Activated gamma-delta T cell (primary cell): ENCODE results near the gene NHS.
"Not testable (repeated sequence)": the region's sequence is repeated elsewhere in the genome, so short reads cannot be mapped to it uniquely, and the experiment has no call there.

ENCODE experiments used
- DNase-seq: peaks from one replicate; lab custom pipeline; 2025; lab: John Stamatoyannopoulos, UW

The NHS gene

DNA sequence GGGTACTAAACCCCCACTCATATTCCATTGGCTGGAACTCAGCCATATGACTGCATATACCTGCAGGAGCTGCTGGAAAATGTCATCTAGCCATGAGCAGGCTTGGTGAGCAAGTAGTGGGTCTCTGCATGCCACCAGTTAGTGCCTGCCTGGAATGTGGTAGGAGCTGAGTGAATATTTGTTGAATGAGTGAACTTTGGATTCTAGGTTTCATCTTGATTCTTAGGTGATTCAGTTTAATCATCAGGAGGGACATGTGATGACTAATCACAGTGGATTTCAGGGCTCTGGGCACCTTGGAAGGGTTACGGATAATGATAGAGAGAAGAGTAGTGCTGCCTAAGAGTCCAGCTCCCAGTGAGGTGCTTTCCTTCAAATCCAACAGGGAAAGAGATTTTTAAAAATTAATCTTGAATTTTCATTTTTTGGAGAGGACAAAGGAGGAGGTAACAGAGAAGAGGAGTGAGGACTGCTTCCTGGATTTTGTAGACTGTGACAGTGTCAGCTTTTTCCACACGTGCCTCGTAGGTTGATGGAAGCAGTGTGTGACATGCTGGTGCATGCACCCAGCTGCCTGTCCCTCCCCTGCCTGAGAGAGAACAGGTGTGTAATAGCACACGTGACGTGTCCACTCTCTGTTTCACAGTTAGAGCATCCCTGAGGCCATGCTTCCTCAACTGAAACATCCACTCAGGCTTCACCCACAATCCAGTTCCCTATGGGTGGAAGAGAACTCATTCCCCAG, 30.4 kb downstream of the NHS start:
- no peak for DNase-seq

DNA sequence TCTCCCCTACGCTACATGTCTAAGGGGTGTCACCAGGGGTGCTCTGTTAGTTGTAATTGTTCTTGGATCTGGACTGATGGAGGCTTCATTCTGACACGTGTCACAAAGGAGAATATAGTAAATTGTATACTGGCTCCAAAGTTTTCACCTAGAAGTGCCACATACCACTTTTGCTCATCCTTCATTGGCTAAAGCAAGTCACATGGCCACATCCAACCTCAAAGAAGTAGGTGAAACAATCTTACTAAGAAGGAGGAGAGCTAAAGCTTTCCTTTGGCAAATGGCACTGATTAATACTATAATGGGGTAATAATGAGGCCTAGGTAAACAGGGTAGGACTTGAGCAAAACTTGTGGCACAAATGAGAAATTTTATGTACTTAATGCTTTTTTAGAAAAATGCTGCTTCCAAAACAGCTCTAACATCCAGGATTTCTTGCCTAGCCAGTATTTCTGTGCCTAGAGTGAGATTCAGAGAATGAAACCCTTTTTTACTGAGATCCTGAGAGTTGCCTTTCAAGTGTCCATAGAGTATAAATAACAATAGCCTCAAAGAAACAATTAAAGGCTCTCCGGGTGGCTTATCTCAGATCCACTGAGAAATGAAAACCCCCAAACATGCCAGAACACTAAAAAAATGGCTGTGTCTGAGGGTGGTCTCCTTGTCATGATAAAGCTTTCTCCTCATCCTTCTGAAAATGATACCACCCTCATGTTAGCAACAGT, 34.7 kb downstream of the NHS start:
- DNase-seq: no peak

DNA sequence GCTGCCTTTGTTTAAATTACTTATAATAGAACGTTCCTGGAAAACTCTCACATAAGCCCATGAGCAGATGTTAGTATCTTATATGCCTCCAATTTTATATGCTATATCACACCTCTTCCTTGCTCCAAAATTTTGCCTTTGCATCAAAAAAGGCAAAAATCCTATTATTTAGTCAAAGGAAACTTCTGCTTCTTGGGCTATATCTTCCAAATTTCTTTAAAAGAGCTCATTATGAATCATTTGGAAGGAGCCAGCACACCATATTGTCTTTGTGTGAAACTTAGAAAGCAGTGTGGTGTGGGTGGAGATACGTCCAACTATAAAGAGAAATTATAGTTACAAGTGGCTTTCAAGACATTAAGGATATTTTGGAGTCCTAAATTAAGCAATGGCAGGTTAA, 35.7 kb downstream of the NHS start:
- DNase-seq: no peak

DNA sequence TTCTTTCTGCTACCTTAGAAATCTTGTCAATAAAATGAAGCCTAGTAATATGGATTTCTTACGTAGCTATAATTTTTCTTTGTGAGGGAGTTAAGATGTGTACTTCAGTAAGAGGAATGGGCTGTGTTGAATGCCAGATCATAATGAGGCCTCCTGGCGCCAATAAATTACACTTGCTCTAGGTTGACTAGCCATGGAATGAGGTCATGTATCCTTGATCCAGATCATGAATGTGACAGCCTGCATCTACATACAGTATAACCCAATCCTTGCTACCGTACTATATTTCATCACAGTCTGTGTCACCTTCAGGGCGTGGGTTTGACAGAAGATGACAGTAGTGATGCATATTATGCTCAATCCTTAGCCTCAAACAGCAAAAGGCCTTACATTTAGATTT, 36.2 kb downstream of the NHS start:
- no peak for DNase-seq

DNA sequence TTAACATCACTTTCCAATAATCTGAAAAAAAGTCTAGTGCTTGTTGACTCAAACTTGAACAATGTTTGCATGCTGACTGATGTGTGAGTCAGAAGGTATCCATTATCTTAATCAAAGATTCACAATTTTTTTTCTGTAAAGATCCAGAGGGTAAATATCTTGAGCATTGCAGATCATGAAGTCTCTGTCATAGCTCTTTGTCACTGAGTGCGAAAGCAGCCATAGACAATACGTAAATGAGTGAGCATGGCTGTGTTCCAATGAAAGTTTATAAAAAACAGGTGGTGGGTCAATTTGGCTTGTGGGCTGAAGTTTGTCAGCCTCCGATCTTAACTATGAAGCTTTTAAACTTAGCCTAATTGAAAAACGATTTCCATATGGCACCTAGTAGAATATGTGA, 37.7 kb downstream of the NHS start:
- DNase-seq: no peak

DNA sequence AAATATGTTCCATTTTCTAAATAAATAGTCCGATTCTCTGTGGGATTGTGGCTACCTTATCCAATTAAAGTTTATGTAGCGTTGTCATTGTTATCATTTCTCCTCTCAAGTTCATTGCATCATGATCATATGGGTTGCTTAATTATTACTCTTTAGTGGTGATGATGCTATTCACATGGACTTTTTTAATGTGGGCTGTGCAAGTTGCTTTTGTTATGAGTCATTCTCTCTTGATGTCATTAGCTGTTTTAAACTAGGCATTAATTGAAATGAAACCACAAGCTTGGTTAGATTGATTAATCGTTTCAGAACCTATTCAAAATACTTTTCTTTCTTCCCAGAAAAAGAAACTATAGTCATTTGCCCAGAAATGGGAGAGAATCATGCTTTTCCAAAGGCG, 38.2 kb downstream of the NHS start:
- DNase-seq: no peak

DNA sequence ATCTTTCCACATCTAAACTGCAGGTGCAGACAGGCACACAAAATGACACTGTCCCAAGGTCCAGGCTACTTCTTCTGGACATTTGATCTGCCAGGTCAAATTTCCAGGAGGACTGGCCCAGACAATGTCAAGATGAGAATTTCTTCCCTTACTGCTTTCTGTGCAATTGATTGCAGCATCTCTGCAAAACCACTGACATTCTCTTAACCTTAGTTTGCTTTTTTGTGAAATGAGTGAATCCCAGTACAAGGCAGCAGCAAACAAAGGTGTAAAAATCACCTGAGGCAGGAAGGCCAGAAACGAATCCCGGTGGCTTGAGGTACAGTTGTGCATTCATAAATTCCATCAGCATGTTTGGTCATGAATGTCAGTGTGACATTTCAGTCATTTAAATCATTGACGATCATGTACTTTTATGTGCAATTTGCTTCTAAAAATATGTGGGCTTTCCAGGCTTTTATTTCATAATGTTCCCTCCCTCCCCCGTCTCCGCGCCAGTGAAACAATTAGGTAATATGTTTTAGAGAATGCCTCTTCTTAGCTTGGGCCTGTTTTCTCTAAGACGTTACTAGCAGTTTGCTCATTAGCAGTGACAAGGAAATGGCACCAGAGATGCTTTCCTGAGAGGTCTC, 39.1 kb downstream of the NHS start:
- no peak for DNase-seq

DNA sequence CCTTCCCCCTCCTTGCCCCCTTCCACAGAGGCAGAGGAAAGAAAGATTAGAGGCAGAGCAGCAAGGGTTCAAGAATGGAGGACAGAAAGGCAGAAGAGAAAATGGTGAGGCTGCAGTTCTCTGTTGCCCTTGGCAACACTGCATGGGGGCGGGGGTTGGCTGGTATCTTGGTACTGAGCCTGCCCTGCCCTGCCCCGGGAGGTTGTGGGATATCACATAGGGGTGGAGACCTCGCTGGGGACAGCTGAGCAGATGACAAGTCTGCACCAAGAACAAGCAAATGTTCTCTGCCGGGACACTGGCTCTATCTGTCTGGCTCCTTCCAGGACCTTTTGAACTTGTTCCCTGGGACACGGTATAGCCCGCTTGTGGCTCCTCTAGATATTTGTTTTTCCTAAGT, 39.8 kb downstream of the NHS start:
- DNase-seq: no peak

DNA sequence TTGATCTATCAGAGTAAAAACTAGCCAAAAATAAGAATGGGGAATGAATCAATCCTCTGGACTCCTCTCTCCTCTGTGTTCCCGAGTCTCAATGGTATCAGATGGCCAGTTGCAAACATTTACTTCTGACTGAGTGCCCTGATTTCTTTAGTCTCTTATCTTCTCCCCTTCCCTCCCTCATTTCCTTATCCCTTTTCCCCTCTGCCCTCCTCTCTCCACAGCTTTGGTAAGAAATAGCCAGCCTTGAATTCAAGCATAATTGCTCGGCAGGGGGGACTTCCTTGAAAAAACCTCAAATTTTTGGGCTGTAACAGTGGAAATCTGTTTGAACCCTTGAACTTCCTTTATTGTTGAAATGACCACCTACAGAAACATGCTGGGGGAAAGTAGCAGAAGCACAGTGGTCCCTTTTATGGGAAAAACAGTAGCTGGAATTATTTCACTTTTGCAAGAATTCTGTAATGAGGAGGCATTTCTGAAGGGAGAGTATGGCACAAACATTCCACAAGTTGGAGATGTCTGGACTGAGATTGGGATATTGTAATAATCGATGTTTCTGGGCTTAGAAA, 40.3 kb downstream of the NHS start:
- DNase-seq: no peak

DNA sequence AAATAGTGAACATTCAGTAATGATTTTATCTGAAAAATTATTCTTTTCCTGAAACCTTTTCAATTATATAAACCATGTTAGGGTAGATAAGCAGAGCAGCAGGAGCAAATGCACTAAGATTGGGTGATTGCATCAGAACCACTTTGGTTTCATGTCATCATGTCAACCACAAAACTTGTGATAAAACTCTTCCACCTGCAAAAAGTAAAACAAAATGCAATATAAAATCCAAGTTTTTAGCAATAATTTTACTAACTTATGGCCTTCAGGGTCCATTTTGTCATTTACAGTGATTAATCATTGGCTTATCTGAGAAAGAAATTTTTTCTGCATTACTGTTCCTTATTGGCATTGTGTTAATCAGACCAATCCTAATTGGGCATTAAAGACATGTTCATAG, 42.4 kb downstream of the NHS start:
- no peak for DNase-seq

DNA sequence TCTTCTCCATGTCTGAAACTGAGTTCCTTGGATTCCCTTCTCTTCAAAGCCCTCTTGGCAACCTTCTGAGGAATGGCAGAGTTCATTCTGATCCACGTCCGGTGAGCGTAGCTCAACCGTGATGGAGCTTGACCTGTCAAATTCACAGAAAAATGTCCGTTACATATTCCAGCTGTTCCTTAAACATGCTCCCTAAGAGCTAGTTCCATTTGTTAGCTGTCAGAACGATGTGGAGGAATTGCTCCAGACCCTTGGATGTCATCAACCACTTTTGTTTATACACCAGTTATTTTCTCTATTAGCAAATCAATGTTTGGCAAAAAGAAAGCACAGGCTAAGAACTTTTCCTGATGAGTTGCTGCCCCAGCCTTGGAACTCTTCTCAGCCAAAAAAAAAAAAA, 50.1 kb downstream of the NHS start:
- DNase-seq: no peak

DNA sequence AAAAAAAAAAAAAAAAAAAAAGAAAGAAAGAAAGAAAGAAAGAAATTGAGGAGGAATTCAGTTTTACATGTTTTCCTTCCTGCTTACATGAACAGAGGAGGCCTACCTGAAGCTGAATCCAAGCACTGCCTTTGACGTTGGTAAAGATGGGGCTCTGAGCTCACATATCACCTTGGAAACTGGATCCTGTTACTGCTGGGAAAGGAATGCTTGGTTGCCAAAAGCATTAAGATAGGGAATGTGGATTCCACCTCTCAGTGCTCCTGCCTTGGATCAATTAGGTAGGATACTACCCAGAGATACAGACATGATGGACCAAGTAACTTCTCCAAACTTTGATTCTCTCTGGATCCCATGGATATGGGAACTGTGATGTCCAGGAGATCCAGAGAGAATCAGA, 50.6 kb downstream of the NHS start:
- no peak for DNase-seq

DNA sequence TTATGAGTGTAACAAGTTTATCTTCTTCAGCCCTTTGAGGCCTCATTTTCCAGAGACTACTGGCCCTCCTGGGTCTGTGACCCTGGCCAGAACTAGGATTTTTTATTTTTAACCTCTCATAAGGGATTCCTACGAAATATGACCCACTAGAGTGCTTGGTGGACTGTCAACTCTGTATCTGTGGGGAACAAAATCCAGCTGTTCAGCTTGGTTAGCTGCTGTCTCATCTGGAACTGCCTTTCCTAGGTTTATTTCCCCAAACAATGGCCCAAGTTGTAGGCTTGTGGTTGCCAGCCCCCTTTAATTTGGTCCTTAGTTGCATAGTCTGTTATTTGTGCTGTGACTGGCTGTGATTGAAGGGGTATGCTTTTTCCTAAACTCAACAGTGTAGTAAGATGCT, 56.2 kb downstream of the NHS start:
- DNase-seq: no peak

DNA sequence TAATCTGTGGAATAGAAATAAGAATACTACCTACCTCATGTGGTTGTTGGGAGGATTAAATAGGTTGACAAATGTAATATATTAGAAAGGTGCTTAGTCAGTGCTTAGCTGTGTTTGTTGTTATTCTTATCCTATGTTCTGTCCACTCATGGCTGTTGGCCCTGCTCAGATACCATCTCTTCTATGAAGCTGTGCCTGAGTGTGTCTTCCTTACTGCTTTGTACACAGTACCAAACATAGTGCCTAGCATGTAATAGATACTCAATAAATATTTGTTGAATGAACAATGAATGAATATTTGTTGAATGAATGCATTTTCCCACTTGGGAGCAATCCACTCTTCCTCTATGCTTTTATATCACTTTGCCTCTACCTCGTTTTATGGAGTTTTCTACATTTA, 57.2 kb downstream of the NHS start:
- DNase-seq: no peak

DNA sequence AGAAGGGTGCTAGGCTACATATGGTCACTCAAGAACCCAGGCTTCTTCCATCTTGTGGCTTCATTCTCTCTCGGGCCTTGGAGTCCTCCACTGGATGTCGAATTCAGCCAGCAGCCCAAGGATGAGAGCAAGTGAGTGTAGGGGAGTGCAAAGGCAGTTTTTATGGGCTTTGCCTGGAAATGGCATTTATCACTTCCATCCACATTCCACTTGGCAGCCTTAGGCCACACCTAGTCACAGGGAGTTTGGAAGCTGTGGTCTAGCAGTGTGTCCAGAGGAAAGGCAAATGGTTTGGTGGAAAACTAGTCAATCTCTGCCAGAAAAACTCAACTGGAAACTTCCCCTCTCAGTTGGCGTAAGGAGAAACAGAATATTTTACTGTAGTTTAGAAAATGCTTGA, 59.0 kb downstream of the NHS start:
- no peak for DNase-seq

DNA sequence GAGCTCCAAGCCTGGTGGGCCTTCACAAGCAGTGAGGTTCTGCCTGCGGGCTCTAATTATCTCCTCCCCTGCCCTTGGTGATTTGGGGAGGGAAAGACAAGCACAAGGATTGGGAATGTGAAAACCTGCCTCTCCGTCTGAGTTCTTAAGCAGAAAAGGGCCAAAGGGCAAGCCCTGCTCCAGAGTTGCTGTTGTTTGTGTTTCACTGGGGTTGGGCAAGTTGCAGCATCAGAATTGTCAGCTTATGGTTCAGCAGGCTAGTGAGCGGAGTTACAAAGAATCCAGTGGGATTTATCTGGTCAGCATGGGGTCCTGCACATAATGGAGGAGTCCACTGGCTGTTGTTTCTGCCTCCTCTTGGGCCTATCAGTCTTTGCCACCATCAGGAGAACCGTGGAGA, 60.5 kb downstream of the NHS start:
- no peak for DNase-seq

DNA sequence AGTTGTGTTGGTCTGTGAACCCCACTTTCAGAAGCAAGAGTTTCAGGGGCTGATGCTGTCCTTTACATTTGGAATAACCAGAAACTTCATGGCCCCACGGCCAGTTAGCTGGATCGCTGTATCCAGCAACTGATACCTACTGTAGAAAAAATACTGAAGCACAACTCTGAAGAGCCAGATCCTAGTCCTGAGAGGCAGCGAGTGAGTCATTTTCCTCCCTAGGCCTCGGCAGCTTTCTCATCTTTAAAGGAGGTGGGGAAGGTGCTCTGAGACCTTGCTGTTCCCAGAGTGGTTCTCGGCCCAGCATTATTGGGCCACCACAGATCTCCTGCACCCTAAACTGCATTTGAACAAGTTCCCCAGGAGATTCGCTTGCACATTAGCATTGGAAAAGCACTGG, 63.2 kb downstream of the NHS start:
- DNase-seq: no peak

DNA sequence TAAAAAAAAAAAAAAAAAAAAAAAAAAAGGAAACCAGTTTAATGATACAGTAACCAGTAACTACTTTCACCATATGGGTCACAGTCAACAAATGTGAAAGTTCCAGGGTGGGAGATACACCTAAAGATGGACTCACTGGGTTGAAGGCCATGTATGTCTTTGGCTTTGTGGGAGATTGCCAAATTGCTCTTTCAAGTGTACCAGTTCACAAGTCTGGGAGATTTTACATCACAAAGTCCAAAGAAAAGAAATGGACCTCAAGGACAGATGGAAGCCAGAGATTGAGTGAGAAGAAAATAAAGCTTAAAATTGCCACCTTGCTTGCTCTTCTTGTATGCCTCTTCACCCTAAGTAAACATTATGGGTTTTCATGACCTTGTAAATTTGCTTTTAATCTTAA, 65.3 kb downstream of the NHS start:
- no peak for DNase-seq

DNA sequence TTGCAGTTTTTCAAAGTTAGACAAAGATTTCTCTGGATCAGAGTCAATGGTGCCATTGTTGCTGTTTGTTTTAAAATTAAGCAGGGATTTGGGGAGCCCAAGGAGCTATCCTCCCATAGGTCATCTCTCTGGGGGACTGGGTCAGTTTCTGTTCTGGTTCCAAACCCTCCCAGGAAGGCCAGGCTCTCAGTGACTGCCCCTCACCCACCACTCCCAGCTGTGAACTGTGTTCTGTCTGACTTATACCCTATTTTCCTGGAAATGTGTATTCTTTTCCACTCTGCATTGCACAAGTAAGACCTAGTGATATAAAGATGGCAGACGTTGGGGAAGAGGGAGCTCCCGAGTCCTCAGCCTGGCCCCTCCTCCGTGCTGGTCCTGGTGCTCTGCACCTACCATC, 65.8 kb downstream of the NHS start:
- no peak for DNase-seq

DNA sequence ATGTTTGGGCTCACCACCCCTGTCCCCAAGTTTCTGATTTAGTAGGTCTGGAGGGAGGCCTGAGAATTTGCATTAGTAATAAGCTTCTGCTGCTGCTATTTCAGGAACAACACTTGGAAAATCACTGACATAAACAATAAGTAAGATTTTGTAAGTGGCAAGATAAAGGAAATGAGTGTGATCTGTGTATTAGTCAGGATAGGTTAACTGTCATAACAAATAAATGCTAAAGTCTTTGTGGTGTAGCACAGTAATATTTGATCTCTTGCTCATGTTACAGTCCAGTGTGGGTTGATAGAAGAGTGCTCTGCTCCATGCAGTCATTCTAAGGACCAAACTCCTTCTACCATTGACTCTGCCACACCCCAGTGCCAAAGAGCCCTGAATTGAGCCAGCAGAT, 67.0 kb downstream of the NHS start:
- no peak for DNase-seq

DNA sequence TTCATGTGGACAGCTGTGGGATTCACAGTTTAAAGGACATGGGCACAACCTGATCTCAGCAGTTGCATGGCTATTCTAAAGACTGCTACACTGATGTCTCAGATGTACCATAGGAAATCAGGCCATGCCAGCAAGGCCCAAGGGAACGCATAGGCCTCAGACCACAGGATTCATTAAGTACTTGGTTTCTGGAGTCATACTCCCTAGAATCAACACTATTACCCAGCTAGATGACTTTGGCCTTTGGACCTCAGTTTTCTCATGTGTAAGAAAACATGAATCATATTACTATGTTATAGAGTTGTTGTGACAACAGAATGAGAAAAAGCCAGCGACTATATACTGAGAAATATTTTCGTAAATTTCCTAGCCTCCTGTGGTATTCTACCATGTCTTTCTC, 67.9 kb downstream of the NHS start:
- DNase-seq: no peak

DNA sequence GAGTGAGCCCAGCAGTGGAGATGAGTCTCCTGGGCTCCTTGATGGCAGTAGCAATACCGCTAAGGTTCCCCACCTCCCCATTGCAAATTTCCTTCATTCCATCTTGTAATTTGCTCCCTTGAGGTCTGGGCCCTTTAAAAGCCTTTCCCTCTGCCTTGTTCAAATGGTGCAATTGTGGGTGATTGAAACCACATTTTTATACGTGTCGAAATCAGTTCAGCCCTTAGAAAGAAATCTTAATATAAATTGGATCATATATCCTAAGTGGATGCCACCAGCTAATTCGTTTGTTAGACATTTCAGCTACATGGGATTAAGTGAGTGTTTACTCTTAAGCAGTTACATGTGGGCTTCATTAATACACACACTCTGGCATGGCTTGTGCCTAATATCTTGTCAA, 68.6 kb downstream of the NHS start:
- DNase-seq: no peak

DNA sequence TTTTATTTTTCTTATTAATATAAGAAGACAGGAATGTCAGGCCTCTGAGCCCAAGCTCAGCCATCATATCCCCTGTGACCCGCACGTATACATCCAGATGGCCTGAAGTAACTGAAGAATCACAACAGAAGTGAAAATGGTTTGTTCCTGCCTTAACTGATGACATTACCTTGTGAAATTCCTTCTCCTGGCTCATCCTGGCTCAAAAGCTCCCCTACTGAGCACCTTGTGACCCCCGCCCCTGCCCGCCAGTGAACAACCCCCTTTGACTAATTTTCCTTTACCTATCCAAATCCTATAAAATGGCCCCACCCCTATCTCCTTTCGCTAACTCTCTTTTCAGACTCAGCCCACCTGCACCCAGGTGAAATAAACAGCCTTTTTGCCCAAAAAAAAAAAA, 71.3 kb downstream of the NHS start:
- DNase-seq: not testable (repeated sequence)
